ENCODE measurements around the gene GNMT. TPM values are rescaled to one million over a fixed set of nuclear protein-coding genes. Genes with fewer than 3 reads are reported as not detected.

The GNMT gene
- total and polyA plus RNA-seq, 9 of the 15 experiments (the other 6 are each of a cell fraction or from before 2014, with no cell fraction given) = 0.11 to 0.29 (median 0.15) TPM; not detected in 6

DNA sequence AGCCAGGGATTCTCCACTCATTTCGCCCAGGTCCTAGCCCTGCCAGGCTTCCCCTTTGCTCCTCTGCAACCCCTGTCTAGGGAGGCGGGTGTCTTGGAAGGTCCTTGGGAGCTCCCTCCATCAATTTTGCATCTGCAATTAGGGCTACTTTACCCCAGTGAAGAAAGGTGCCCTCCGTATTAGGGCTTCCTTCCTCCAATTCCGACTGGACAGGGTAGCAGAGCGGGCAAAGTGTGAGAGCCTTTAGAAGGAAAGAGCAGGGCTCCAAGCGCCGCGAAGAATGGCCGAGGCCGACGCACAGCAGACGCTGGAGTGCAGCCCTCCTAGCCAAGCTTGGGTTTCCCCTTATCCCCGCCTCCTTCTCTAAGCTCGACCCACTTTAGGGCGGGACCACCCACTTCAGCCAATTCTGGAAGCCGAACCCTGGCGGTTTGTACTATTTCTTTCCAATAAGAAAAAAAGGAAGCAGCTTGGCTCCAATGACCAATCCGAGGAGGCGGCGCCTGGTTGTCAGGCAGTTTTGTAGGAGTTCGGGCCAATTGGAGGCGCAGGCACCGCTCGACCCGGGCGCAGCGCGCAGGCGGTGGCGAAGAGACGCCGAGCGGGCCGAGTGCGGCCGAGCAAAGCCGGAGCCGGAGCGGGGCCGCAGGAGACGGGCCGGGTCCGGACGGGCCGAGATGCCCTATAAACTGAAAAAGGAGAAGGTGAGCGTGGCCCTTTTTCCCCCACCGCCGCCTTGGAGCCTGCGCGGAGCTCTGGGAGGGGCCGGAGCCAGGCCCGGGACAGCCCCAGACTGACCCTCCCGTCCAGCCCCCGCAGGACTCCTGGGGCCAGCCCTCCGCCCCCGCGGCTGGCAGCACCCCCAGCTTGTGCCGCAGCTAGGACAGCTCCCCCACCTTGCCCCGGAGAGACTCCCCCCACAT, 23.7 kb downstream of the GNMT start, which contains the start of gene PPP2R5D (continued):
- TF ChIP-seq ZFPM2 (CRISPR knock-in tag; IDR thresholded peaks at IDR 0.05) (no peak), CEBPB (tag; IDR thresholded peaks at IDR 0.05) (no peak), ID3 (CRISPR knock-in tag; IDR thresholded peaks at IDR 0.05) (no peak), ID3 (tag; IDR thresholded peaks at IDR 0.05) (no peak), KDM5B (IDR thresholded peaks at IDR 0.05; ENCODE audit: insufficient replicate concordance, low read depth, low read length) (peak; percentile 96), SNIP1 (IDR thresholded peaks at IDR 0.05; ENCODE audit: low read depth) (no peak), ZNF644 (tag; IDR thresholded peaks at IDR 0.05; ENCODE audit: low read depth) (no peak), ZNF316 (IDR thresholded peaks at IDR 0.05) (no peak), SMAD4 (CRISPR knock-in tag; conservative IDR thresholded peaks at IDR 0.05) (no peak), TAF7 (tag; IDR thresholded peaks at IDR 0.05) (0 out of 2 replicates have a peak, but pooled peaks have one; percentile 17), CUX1 (CRISPR knock-in tag; IDR thresholded peaks at IDR 0.05) (no peak), RFX7 (CRISPR knock-in tag; IDR thresholded peaks at IDR 0.05) (no peak), ERF (CRISPR knock-in tag; IDR thresholded peaks at IDR 0.05) (0 out of 2 replicates have a peak, but pooled peaks have one; percentile 18), ZNF253 (CRISPR knock-in tag; conservative IDR thresholded peaks at IDR 0.05) (0 out of 2 replicates have a peak, but pooled peaks have one; percentile 19), POLR3A (IDR thresholded peaks at IDR 0.05; ENCODE audit: borderline replicate concordance, extremely low read depth, insufficient read depth, insufficient read length) (no peak), ARID4B (CRISPR knock-in tag; IDR thresholded peaks at IDR 0.05) (no peak)

All from K562 (cell line).